IMR-90 (cell line): Measurements from ENCODE around the gene DOCK1. TPM values are rescaled to one million over a fixed set of nuclear protein-coding genes. Genes with fewer than 3 reads are reported as not detected.

Experiments used
- ATAC-seq: fragments of 200-7000 bp; cut with Tn5 transposase; 2 replicates; pipeline ENCODE4 v1.9.1; 2020; ENCODE audit warnings: low read depth, mild to moderate bottlenecking, moderate library complexity
- BruUV-seq: library from RNA; stranded (reverse); fragments of 400-500 nt; replicated peaks from 2 replicates; lab custom pipeline; 2021; lab: Mats Ljungman, UMichigan
- CTCF ChIA-PET: fragments of 300-600 bp; formaldehyde crosslinking; extraction: SDS; loops from one replicate; lab custom pipeline; 2021; ENCODE audit warnings: antibody characterized with exemption; lab: Yijun Ruan, JAX
- POLR2A ChIA-PET: fragments of 300-600 bp; sonication (Branson Sonifier 250); formaldehyde crosslinking; loops from one replicate; lab custom pipeline; 2022; ENCODE audit warnings: antibody characterized with exemption; ENCODE audit not compliant: unreplicated experiment; lab: Charles Lee
- DNase-seq: peaks from one replicate; pipeline ENCODE4 v3.0.0; 2013
- H2AFZ ChIP-seq: replicated peaks from 2 replicates; pipeline ENCODE3; 2013; ENCODE audit warnings: low read length, mild to moderate bottlenecking; ENCODE audit not compliant: poor library complexity
- H2AK5ac ChIP-seq: 2 replicates; pipeline ENCODE4 v1.6.1; 2013; ENCODE audit warnings: low read depth, low read length, inconsistent platforms
- H2AK9ac ChIP-seq: replicated peaks from 2 replicates; pipeline ENCODE3; 2013; ENCODE audit warnings: mild to moderate bottlenecking, low read depth, low read length, moderate library complexity; ENCODE audit not compliant: poor library complexity
- H2BK120ac ChIP-seq: 2 replicates; pipeline ENCODE4 v1.6.1; 2013; ENCODE audit warnings: low read depth, low read length, inconsistent platforms
- H2BK15ac ChIP-seq: 3 replicates; pipeline ENCODE4 v1.6.1; 2013; ENCODE audit warnings: low read depth, low read length, inconsistent platforms
- H2BK20ac ChIP-seq: 2 replicates; pipeline ENCODE4 v1.6.1; 2013; ENCODE audit warnings: low read depth, mild to moderate bottlenecking, inconsistent platforms, low read length, moderate library complexity
- H2BK5ac ChIP-seq: 2 replicates; pipeline ENCODE4 v1.6.1; 2013; ENCODE audit warnings: mild to moderate bottlenecking, low read depth, low read length, inconsistent platforms; ENCODE audit not compliant: poor library complexity, severe bottlenecking
- H3K14ac ChIP-seq: replicated peaks from 2 replicates; pipeline ENCODE4 v1.6.1; 2013; ENCODE audit warnings: low read depth, low read length, inconsistent platforms
- H3K18ac ChIP-seq: 2 replicates; pipeline ENCODE4 v1.6.1; 2013; ENCODE audit warnings: low read depth, low read length, control low read depth
- H3K23ac ChIP-seq: 2 replicates; pipeline ENCODE4 v1.6.1; 2013; ENCODE audit warnings: low read depth, low read length, inconsistent platforms
- H3K27ac ChIP-seq: 2 replicates; pipeline ENCODE4 v1.5.1; 2013; ENCODE audit warnings: mild to moderate bottlenecking, control low read depth, low read length; ENCODE audit not compliant: insufficient read depth
- H3K27me3 ChIP-seq: 2 replicates; pipeline ENCODE4 v1.6.1; 2013; ENCODE audit warnings: low read length; ENCODE audit not compliant: control insufficient read depth, insufficient read depth
- H3K36me3 ChIP-seq: 2 replicates; pipeline ENCODE4 v1.6.1; 2013; ENCODE audit warnings: low read length, mixed read lengths; ENCODE audit not compliant: control insufficient read depth, insufficient read depth
- H3K4ac ChIP-seq: 2 replicates; pipeline ENCODE4 v1.6.1; 2013; ENCODE audit warnings: low read depth, low read length, inconsistent platforms
- H3K4me1 ChIP-seq: 2 replicates; pipeline ENCODE4 v1.6.1; 2013; ENCODE audit warnings: low read length, mixed read lengths; ENCODE audit not compliant: control insufficient read depth, insufficient read depth
- H3K4me2 ChIP-seq: 2 replicates; pipeline ENCODE4 v1.6.1; 2013; ENCODE audit warnings: low read depth, mild to moderate bottlenecking, control low read depth, low read length, moderate library complexity
- H3K4me3 ChIP-seq: 2 replicates; pipeline ENCODE4 v1.5.1; 2013; ENCODE audit warnings: low read depth, mild to moderate bottlenecking, control low read depth, low read length, moderate library complexity; ENCODE audit not compliant: insufficient read depth
- H3K56ac ChIP-seq: 2 replicates; pipeline ENCODE4 v1.6.1; 2013; ENCODE audit warnings: low read length, inconsistent platforms; ENCODE audit not compliant: insufficient read depth; ENCODE audit errors: extremely low read depth
- H3K79me1 ChIP-seq, 2 experiments: 2 replicates each; pipeline ENCODE4 v1.6.1; 2013; ENCODE audit warnings: low read length in 2 of 2, inconsistent platforms in 1 of 2, low read depth in 1 of 2
- H3K9ac ChIP-seq: 2 replicates; pipeline ENCODE4 v1.6.1; 2013; ENCODE audit warnings: low read depth, low read length, control low read depth
- H3K9me1 ChIP-seq: 2 replicates; pipeline ENCODE4 v1.6.1; 2013; ENCODE audit warnings: low read length, inconsistent platforms; ENCODE audit not compliant: insufficient read depth
- H3K9me3 ChIP-seq: 2 replicates; pipeline ENCODE4 v1.6.1; 2013; ENCODE audit warnings: low read length; ENCODE audit not compliant: control insufficient read depth, insufficient read depth
- H4K20me1 ChIP-seq: 2 replicates; pipeline ENCODE4 v1.6.1; 2013; ENCODE audit warnings: low read length, inconsistent platforms; ENCODE audit not compliant: insufficient read depth
- H4K5ac ChIP-seq: 2 replicates; pipeline ENCODE4 v1.6.1; 2013; ENCODE audit warnings: mild to moderate bottlenecking, low read depth, low read length, control low read depth
- H4K8ac ChIP-seq, 2 experiments: 2 replicates each; pipeline ENCODE4 v1.6.1; 2013; ENCODE audit warnings: low read depth in 2 of 2, low read length in 2 of 2, control low read depth in 1 of 2, inconsistent platforms in 1 of 2
- H4K91ac ChIP-seq: 2 replicates; pipeline ENCODE4 v1.6.1; 2013; ENCODE audit warnings: low read depth, low read length, inconsistent platforms; ENCODE audit not compliant: insufficient read depth
- BHLHE40 ChIP-seq: fragments of 150-350 bp; IDR thresholded peaks from 2 replicates; pipeline ENCODE4 v1.6.1; 2016; ENCODE audit warnings: mild to moderate bottlenecking, low read depth, low read length
- CEBPB ChIP-seq: IDR thresholded peaks from 2 replicates; pipeline ENCODE4 v1.6.1; 2012; ENCODE audit warnings: low read depth, low read length, improper control_type of control experiment
- CHD1 ChIP-seq: IDR thresholded peaks from 2 replicates; pipeline ENCODE4 v1.6.1; 2012; ENCODE audit warnings: low read depth, low read length, improper control_type of control experiment
- CTCF ChIP-seq: conservative IDR thresholded peaks from 2 replicates; pipeline ENCODE4 v1.5.1; 2012; ENCODE audit warnings: mild to moderate bottlenecking, low read depth, low read length, improper control_type of control experiment
- ELK1 ChIP-seq: fragments of 150-350 bp; IDR thresholded peaks from 2 replicates; pipeline ENCODE4 v1.6.1; 2016; ENCODE audit warnings: low read depth, mild to moderate bottlenecking, low read length, moderate library complexity, borderline replicate concordance
- FOS ChIP-seq: fragments of 150-350 bp; IDR thresholded peaks from 2 replicates; pipeline ENCODE4 v1.6.1; 2016; ENCODE audit warnings: low read depth, low read length
- MAFK ChIP-seq: IDR thresholded peaks from 2 replicates; pipeline ENCODE4 v1.6.1; 2012; ENCODE audit warnings: low read depth, low read length, improper control_type of control experiment
- MAZ ChIP-seq: IDR thresholded peaks from 2 replicates; pipeline ENCODE4 v1.6.1; 2012; ENCODE audit warnings: low read depth, mild to moderate bottlenecking, low read length, improper control_type of control experiment, moderate library complexity, borderline replicate concordance
- MXI1 ChIP-seq: IDR thresholded peaks from 2 replicates; pipeline ENCODE4 v1.6.1; 2012; ENCODE audit warnings: low read depth, mild to moderate bottlenecking, low read length, moderate library complexity, borderline replicate concordance
- NFE2L2 ChIP-seq: fragments of 150-350 bp; IDR thresholded peaks from 2 replicates; pipeline ENCODE4 v1.6.1; 2016; ENCODE audit warnings: low read depth, mild to moderate bottlenecking, low read length
- POLR2A ChIP-seq: IDR thresholded peaks from 2 replicates; pipeline ENCODE4 v1.6.1; 2012; ENCODE audit warnings: mild to moderate bottlenecking, low read depth, low read length
- RAD21 ChIP-seq: IDR thresholded peaks from 2 replicates; pipeline ENCODE4 v1.6.1; 2012; ENCODE audit warnings: low read length, improper control_type of control experiment
- RCOR1 ChIP-seq: IDR thresholded peaks from 2 replicates; pipeline ENCODE4 v1.6.1; 2012; ENCODE audit warnings: mild to moderate bottlenecking, low read length, improper control_type of control experiment; ENCODE audit not compliant: insufficient replicate concordance
- RFX5 ChIP-seq: IDR thresholded peaks from 2 replicates; pipeline ENCODE4 v1.8.0; 2012; ENCODE audit warnings: low read depth, mild to moderate bottlenecking, low read length, moderate library complexity
- SMC3 ChIP-seq: fragments of 150-350 bp; IDR thresholded peaks from 2 replicates; pipeline ENCODE4 v1.6.1; 2016; ENCODE audit warnings: low read depth, mild to moderate bottlenecking, antibody characterized with exemption, low read length, moderate library complexity
- USF2 ChIP-seq: fragments of 150-350 bp; IDR thresholded peaks from 2 replicates; pipeline ENCODE4 v1.6.1; 2017; ENCODE audit warnings: mild to moderate bottlenecking, antibody characterized with exemption, low read length, low read depth
- WGBS, 2 experiments: methylation state at CpG; one replicate each; pipeline versions ENCODE4 v1.1.5 to v1.1.7; 2013; ENCODE audit warnings: missing lambda C conversion rate in 2 of 2; ENCODE audit not compliant: insufficient read length in 1 of 2; ENCODE audit errors: extremely low coverage in 2 of 2; 5-methylcytosine and 5-hydroxymethylcytosine counted together
- dilution Hi-C: fragments of 300-500 bp; cut with HindIII; formaldehyde crosslinking; loops from one replicate; pipeline ENCODE4 v1.14.3; 2018; ENCODE audit warnings: low sequenced_read_pairs; ENCODE audit not compliant: unreplicated experiment
- in situ Hi-C: fragments of 300-500 bp; cut with MboI; formaldehyde crosslinking; loops from 3 replicates; pipeline ENCODE4 v1.14.3; 2019; ENCODE audit warnings: low sequenced_read_pairs, inconsistent platforms, mixed read lengths
- intact Hi-C: fragments of 100-400 bp; cut with micrococcal nuclease; formaldehyde crosslinking; loops from 2 replicates; pipeline ENCODE4 v1.10.0; 2022
- polyA plus RNA-seq, 3 experiments: library from polyadenylated mRNA; depleted of rRNA; stranded (reverse); fragments of >200 nt; gene quantifications; 2 replicates each; pipeline ENCODE4 v1.2.3, GENCODE V29; 2012; ENCODE audit warnings: low replicate concordance in 1 of 3
- total RNA-seq: library from RNA; depleted of rRNA; stranded (reverse); fragments of >200 nt; gene quantifications from 2 replicates; pipeline ENCODE4 v1.2.3, GENCODE V29; 2012

DOCK1 gene
- total and polyA plus RNA-seq, 2 of the 4 experiments (the other 2 are of a cell fraction) = 28.2 to 71.0 TPM

- Histone ChIP-seq H2BK120ac (no peak overlapping the region), H2BK5ac (no peak overlapping the region), H3K4me2 (no peak overlapping the region), H3K79me1 (no peaks in the 10 kb centered on the region), H4K91ac (no peak overlapping the region), H3K4me1 (no peaks in the 10 kb centered on the region), H3K23ac (no peak overlapping the region), H3K27me3 (no peaks in the 10 kb centered on the region), H4K5ac (no peak overlapping the region), H3K9me1 (no peaks in the 10 kb centered on the region), H2BK20ac (no peak overlapping the region), H3K9me3 (no peaks in the 10 kb centered on the region), H3K9ac (no peak overlapping the region), H2AK9ac (no peak overlapping the region), H3K4ac (no peak overlapping the region), H3K18ac (no peak overlapping the region), H4K20me1 (no peaks in the 10 kb centered on the region), H2BK15ac (no peak overlapping the region), H4K8ac (no peak overlapping the region), H3K56ac (no peak overlapping the region), H3K27ac (no peak overlapping the region), H3K4me3 (no peak overlapping the region), H2AFZ (no peak overlapping the region), H3K14ac (no peak overlapping the region), H3K36me3 (no peaks in the 10 kb centered on the region), H2AK5ac (no peak overlapping the region)
- DNase-seq = no peak
- POLR2A ChIA-PET = no interaction called here
- no peak for TF ChIP-seq MAZ
- TF ChIP-seq MAFK = no peak
- TF ChIP-seq MXI1 = no peak
- no peak for TF ChIP-seq CTCF
- TF ChIP-seq RFX5 = no peak
- no peak for TF ChIP-seq CHD1
- no peak for TF ChIP-seq FOS
- no peak for TF ChIP-seq USF2
- TF ChIP-seq NFE2L2 = no peak
- TF ChIP-seq RCOR1 = no peak
- no peak for TF ChIP-seq CEBPB
- TF ChIP-seq BHLHE40 = no peak
- no peak for TF ChIP-seq ELK1
- TF ChIP-seq RAD21 = no peak
- no peak for TF ChIP-seq SMC3
- TF ChIP-seq POLR2A = no peak
- CTCF ChIA-PET = no interaction called here
- in situ Hi-C loops = no loop called here
- intact Hi-C loops = no loop called here
- no peak for ATAC-seq
- dilution Hi-C loops = no loop called here
- 79% methylated on average over 3 of the region's 8 CpGs; no CpG with 5 or more reads in 1 of the 2 experiments for WGBS, 2 experiments
- BruUV-seq = no TSS peak
These were observed 47.9 kb upstream of the DOCK1 start for GRCh38 chr10:126857178-126857806.
